Measurements from ENCODE around the gene CFAP91.

The CFAP91 gene

GRCh38 chr3:119748991-119749390 lies 46.2 kb downstream of the CFAP91 start:
- no peak for TF ChIP-seq CTCF (IDR thresholded peaks at IDR 0.05; ENCODE audit: low read depth, low read length)
- DNase-seq (ENCODE audit: low read depth, low spot score): no peak
- in situ Hi-C loops (cut with HindIII; ENCODE audit: low sequenced_read_pairs): no loop called here
- H3K4me3 ChIP-seq (ENCODE audit: low read depth, low read length): no peak overlapping the region

GRCh38 chr3:119751423-119751822 lies 48.6 kb downstream of the CFAP91 start:
- H3K4me3 ChIP-seq (ENCODE audit: low read depth, low read length): no peak overlapping the region
- TF ChIP-seq CTCF (IDR thresholded peaks at IDR 0.05; ENCODE audit: low read depth, low read length): no peak
- in situ Hi-C loops (cut with HindIII; ENCODE audit: low sequenced_read_pairs): no loop called here
- peak; percentile 15 for DNase-seq (ENCODE audit: low read depth, low spot score)

All from astrocyte of the spinal cord (primary cell).